ENCODE measurements around the gene LRRC75B. TPM values are rescaled to one million over a fixed set of nuclear protein-coding genes. Genes with fewer than 3 reads are reported as not detected.
"Not testable (repeated sequence)": the region's sequence is repeated elsewhere in the genome, so short reads cannot be mapped to it uniquely, and the experiment has no call there.

Gene LRRC75B
- polyA plus RNA-seq, 3 donors from 2014 or later = 2.1 to 2.9 (median 2.7) TPM

DNA sequence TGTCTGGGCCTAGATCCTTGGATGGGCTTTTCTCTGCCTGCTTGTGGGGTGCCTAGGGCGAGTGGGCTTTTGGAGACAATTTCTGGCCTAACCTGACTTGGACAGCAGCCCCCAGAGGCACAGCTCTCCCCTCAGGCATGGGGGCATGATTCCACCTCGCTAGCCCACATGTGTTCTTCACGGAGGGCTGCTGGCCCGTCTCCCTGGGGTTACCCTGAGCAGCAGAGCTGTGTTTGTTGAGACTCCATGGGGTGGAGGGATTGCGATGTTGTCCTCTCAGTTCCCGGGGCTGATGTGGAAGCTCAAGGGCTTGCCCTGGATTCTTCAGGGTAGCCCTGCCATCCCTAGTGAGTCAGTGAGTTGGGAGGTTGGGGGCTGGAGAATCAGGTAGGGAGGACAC, 2.4 kb upstream of the LRRC75B start:
- Mint-ChIP-seq H3K4me3 (no peak overlapping the region), H3K36me3 (no peaks in the 10 kb centered on the region), H3K9me3 (no peaks in the 10 kb centered on the region), H3K27ac (no peak overlapping the region), H3K4me1 (peaks cover 12 to 19% of the 10 kb centered on the region in 2 donors), H3K27me3 (ENCODE audit: low read depth in 3 of 3) (peaks cover 0 to 2% (median 2%) of the 10 kb centered on the region in 3 donors)
- no peak for DNase-seq

GRCh38 chr22:24594569-24595120, 1.8 kb upstream of the LRRC75B start:
- H3K4me3 Mint-ChIP-seq = peak overlapping the region in 1 of 5 donors; percentile 68

DNA sequence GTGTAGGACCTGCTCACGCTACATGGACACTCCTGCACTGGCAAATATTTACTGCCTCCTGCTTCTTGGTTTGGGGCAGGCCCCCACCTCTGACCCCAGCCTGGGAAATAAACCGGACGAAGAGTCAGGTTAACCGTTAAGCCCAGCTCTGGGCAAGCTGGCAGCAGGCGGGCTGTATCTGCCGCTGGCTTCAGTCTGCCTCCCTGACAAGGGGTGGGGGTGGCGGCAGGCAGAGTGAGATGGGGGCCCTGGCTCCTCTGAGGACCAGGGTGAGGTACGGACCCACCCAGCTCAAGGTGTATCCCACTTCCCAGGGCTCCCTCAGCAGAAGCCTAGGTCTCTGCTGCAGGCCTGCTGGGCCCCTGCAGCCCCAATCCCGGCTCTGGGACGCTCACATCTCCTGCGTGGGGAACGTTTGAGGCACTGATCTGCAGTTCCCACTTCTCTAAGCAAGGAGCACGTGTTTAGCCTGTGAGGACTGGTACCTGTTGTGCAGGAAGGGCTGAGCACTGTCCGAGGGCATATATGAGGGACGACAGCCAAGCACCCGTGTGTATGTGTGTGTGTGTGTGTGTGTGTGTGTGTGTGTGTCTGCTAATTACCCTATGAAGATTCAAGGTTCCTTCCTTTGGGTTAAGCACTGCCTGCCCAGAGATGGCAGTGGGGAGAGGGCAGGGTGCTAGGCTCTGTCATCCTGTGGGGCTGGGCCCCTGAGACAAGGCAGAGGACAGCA, 1.1 kb upstream of the LRRC75B start:
- no peak for DNase-seq
- Mint-ChIP-seq H3K9me3 (no peaks in the 10 kb centered on the region), H3K27me3 (ENCODE audit: low read depth in 3 of 3) (peaks cover 0 to 4% (median 2%) of the 10 kb centered on the region in 3 donors), H3K36me3 (no peaks in the 10 kb centered on the region), H3K4me1 (peaks cover 5 to 9% of the 10 kb centered on the region in 2 donors), H3K27ac (peak overlapping the region in 1 of 6 donors; percentile 45), H3K4me3 (peak overlapping the region in 3 of 5 donors; percentile 35 to 77 (median 74))

More at GRCh38 chr22:24594569-24595120, 1.8 kb upstream of the LRRC75B start:
- H3K27me3 Mint-ChIP-seq (ENCODE audit: low read depth in 3 of 3) = peaks cover 0 to 4% (median 2%) of the 10 kb centered on the region in 3 donors
- no peaks in the 10 kb centered on the region for H3K36me3 Mint-ChIP-seq
- DNase-seq = no peak
- H3K27ac Mint-ChIP-seq = no peak overlapping the region
- no peaks in the 10 kb centered on the region for H3K9me3 Mint-ChIP-seq
- H3K4me1 Mint-ChIP-seq = peaks cover 12 to 14% of the 10 kb centered on the region in 2 donors

- H3K4me1 Mint-ChIP-seq; H3K27me3 Mint-ChIP-seq (ENCODE audit: low read depth in 3 of 3); H3K9me3 Mint-ChIP-seq; DNase-seq; H3K36me3 Mint-ChIP-seq: not testable (repeated sequence)
- Mint-ChIP-seq H3K27ac (peak overlapping the region in 1 of 6 donors; percentile 22), H3K4me3 (peak overlapping the region; percentile 68 to 78 (median 77))
Measured at GRCh38 chr22:24593559-24593835, 624 bp upstream of the LRRC75B start.

DNA sequence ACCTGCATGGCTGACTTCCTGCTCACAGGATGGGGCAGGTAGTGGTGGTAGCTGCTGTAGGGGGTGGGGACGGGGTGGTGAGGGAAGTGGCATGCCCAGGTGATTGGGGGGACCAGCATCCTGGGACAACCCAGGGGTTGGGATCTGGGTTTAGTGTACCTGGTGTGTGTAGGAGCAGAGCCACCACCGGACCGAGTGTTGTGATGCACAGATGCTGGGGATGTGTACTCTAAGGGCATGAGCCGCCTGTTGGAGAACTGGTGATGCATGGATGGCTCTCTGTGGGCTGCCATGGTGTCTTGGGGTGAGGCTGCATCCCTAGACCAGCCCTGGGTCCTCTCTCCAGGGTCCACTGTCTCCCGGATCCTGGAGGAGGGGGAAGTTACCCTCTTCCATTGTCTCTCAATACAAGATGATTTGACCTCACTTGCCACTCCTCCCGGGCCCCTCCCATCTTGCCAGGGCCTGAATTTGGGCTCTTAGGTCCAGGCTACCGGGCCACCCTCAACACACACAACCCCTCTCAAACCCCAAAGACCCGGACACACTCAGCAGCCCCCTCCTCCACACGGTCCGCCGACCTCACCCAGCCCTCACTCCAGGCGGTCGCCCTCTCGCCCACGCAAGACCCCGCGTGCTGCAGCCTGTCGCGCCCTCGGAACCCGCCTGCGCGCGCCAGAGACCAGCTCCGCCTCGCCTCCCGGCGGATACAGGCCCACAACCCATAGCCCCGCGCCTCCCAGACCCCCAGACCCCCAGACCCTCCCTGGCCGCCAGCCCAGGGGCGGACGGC, 619 bp downstream of the LRRC75B start:
- DNase-seq = no peak
- no peaks in the 10 kb centered on the region for H3K9me3 Mint-ChIP-seq
- H3K4me3 Mint-ChIP-seq = peak overlapping the region; percentile 84 to 92 (median 88)
- peak overlapping the region in 3 of 6 donors; percentile 80 to 92 (median 81) for H3K27ac Mint-ChIP-seq
- peaks cover 5 to 9% of the 10 kb centered on the region in 2 donors for H3K4me1 Mint-ChIP-seq
- H3K36me3 Mint-ChIP-seq = no peaks in the 10 kb centered on the region
- peaks cover 0 to 4% (median 2%) of the 10 kb centered on the region in 3 donors for H3K27me3 Mint-ChIP-seq (ENCODE audit: low read depth in 3 of 3)

DNA sequence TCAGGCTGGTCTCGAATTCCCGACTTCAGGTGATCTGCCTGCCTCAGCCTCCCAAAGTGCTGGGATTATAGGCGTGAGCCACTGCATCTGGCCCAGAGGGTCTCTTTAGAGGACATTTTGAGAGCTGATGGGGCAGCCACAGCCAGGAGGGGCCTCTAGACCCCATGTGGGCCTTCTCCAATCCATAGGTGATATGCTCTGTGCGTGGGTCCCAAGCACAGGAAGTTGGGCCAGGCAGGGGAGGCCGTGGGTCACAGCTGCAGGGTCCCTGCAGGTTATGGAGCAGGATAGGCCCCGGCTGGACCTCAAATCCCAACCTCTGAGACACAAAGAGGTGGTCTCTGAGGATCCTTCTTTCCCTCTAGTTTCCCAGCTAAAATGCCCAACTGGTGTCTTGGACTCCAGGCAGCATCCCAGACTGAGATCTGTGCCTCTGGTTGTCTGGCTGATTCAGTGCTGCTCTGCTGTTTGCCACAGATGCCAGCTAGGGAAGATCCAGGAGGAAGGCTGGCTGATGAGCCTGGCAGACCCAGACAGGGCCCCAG, 1.5 kb downstream of the LRRC75B start:
- Mint-ChIP-seq H3K27me3 (ENCODE audit: low read depth in 3 of 3) (peaks cover 0 to 4% (median 2%) of the 10 kb centered on the region in 3 donors), H3K36me3 (no peaks in the 10 kb centered on the region), H3K4me1 (peaks cover 5 to 9% of the 10 kb centered on the region in 2 donors), H3K4me3 (peak overlapping the region in 3 of 5 donors; percentile 5 to 24 (median 14)), H3K27ac (no peak overlapping the region), H3K9me3 (no peaks in the 10 kb centered on the region)
- DNase-seq = no peak

- peaks cover 5 to 9% of the 10 kb centered on the region in 2 donors for H3K4me1 Mint-ChIP-seq
- peaks cover 0 to 4% (median 2%) of the 10 kb centered on the region in 3 donors for H3K27me3 Mint-ChIP-seq (ENCODE audit: low read depth in 3 of 3)
- H3K4me3 Mint-ChIP-seq = peak overlapping the region in 2 of 5 donors; percentile 25 to 63
- no peak for DNase-seq
- H3K27ac Mint-ChIP-seq = peak overlapping the region in 1 of 6 donors; percentile 34
- H3K9me3 Mint-ChIP-seq = no peaks in the 10 kb centered on the region
- H3K36me3 Mint-ChIP-seq = no peaks in the 10 kb centered on the region
Measured at GRCh38 chr22:24590596-24591173, 2.2 kb downstream of the LRRC75B start.

DNA sequence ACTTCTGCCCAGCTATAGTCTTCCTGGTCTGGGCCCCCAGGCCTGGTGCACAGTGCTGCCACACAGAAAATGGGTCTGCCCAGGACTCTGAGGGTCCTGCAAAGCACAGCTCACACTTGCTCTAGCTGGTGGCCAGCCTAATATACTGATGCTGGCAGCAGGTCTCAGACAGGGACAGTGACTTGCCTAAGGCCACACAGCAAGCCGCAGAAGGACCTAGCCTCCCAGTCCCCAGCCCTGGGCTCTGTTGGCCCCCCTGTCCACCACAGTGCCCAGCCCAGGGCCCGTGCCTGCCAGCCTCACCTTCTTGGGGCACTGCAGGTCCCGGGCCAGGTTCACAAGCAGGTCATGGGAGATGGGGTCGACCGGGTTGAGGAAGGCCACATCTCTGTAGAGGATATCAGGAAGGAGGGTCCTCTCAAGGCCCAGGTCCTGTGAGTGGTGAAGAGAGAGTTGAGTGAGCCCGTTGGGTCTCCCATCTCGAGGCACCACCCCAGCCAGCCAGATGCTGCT, 3.3 kb downstream of the LRRC75B start:
- Mint-ChIP-seq H3K36me3 (no peaks in the 10 kb centered on the region), H3K27ac (no peak overlapping the region), H3K4me3 (no peak overlapping the region), H3K4me1 (peaks cover 5 to 9% of the 10 kb centered on the region in 2 donors), H3K9me3 (no peaks in the 10 kb centered on the region), H3K27me3 (ENCODE audit: low read depth in 3 of 3) (peaks cover 0 to 4% (median 0%) of the 10 kb centered on the region in 3 donors)
- no peak for DNase-seq

- peaks cover 0 to 2% (median 0%) of the 10 kb centered on the region in 3 donors for H3K27me3 Mint-ChIP-seq (ENCODE audit: low read depth in 3 of 3)
Measured at GRCh38 chr22:24588757-24589481, 4.0 kb downstream of the LRRC75B start.

GRCh38 chr22:24588381-24588756, 4.5 kb downstream of the LRRC75B start:
- H3K27me3 Mint-ChIP-seq (ENCODE audit: low read depth in 3 of 3) = peaks cover 0 to 2% (median 0%) of the 10 kb centered on the region in 3 donors
- H3K27ac Mint-ChIP-seq = no peak overlapping the region
- no peaks in the 10 kb centered on the region for H3K36me3 Mint-ChIP-seq
- H3K4me1 Mint-ChIP-seq = peaks cover 5 to 8% of the 10 kb centered on the region in 2 donors
- no peaks in the 10 kb centered on the region for H3K9me3 Mint-ChIP-seq
- DNase-seq = no peak
- H3K4me3 Mint-ChIP-seq = no peak overlapping the region

More at GRCh38 chr22:24588757-24589481, 4.0 kb downstream of the LRRC75B start:
- Mint-ChIP-seq H3K9me3 (no peaks in the 10 kb centered on the region), H3K36me3 (no peaks in the 10 kb centered on the region), H3K4me3 (no peak overlapping the region), H3K4me1 (peaks cover 5 to 9% of the 10 kb centered on the region in 2 donors), H3K27ac (no peak overlapping the region)
- DNase-seq = no peak

DNA sequence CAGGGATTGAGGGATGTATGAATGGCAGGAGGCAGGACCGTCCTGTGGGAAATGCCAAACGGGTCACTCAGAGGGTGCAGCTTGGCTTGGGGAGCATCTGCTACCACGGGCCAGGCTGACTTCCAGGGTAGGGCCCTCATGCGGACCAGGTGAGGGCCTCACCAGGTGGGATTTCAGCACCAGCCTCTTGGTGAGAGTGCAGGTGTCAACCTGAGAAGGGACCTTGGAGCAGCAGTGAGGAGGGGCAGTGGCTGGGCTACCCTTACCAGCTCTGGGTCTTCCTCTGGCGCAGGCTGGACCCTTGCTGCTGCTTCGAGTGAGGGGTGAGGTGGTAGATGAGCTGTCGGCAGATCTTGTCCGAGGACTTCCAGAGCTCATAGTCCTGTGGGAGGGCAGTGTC, 4.9 kb downstream of the LRRC75B start:
- DNase-seq = no peak
- no peaks in the 10 kb centered on the region for H3K9me3 Mint-ChIP-seq
- H3K27me3 Mint-ChIP-seq (ENCODE audit: low read depth in 3 of 3) = peaks cover 0 to 2% (median 0%) of the 10 kb centered on the region in 3 donors
- H3K4me1 Mint-ChIP-seq = peaks cover 5% of the 10 kb centered on the region in 2 donors
- no peak overlapping the region for H3K4me3 Mint-ChIP-seq
- peak overlapping the region in 1 of 6 donors; percentile 28 for H3K27ac Mint-ChIP-seq
- no peaks in the 10 kb centered on the region for H3K36me3 Mint-ChIP-seq

- Mint-ChIP-seq H3K27me3 (ENCODE audit: low read depth in 3 of 3) (peaks cover 0 to 2% (median 0%) of the 10 kb centered on the region in 3 donors), H3K4me3 (no peak overlapping the region), H3K27ac (no peak overlapping the region), H3K4me1 (peaks cover 2% of the 10 kb centered on the region in 2 donors), H3K9me3 (no peaks in the 10 kb centered on the region), H3K36me3 (no peaks in the 10 kb centered on the region)
- no peak for DNase-seq
Measured at GRCh38 chr22:24587251-24587650, 5.6 kb downstream of the LRRC75B start.
